ENCODE measurements around the gene TRHDE. TPM values are rescaled to one million over a fixed set of nuclear protein-coding genes. Genes with fewer than 3 reads are reported as not detected.

The TRHDE gene
- total RNA-seq, 6 experiments from 2014 or later = 65.7 to 106 (median 93.3) TPM

GRCh38 chr12:72236071-72236705 lies 36.0 kb upstream of the TRHDE start:
- peaks cover 73% of the 10 kb centered on the region for H3K4me1 Mint-ChIP-seq (ENCODE audit: low read depth)
- H3K36me3 Mint-ChIP-seq (ENCODE audit: low read depth) = peaks cover 18% of the 10 kb centered on the region
- peak overlapping the region; percentile 46; the same call in 1 of the 2 replicates for H3K4me3 Mint-ChIP-seq
- no peak overlapping the region for H3K27ac Mint-ChIP-seq
- no peaks in the 10 kb centered on the region for H3K27me3 Mint-ChIP-seq (ENCODE audit: insufficient read depth)
- H3K9me3 Mint-ChIP-seq = peaks cover 15% of the 10 kb centered on the region
- no peak for TF ChIP-seq CTCF (IDR thresholded peaks at IDR 0.05)
- DNase-seq = peak; percentile 59

GRCh38 chr12:72241552-72241951 lies 30.6 kb upstream of the TRHDE start:
- no peak overlapping the region for H3K27ac Mint-ChIP-seq
- H3K9me3 Mint-ChIP-seq = peaks cover 15% of the 10 kb centered on the region
- no peak for DNase-seq
- no peaks in the 10 kb centered on the region for H3K27me3 Mint-ChIP-seq (ENCODE audit: insufficient read depth)
- H3K4me1 Mint-ChIP-seq (ENCODE audit: low read depth) = peaks cover 28% of the 10 kb centered on the region
- H3K36me3 Mint-ChIP-seq (ENCODE audit: low read depth) = peaks cover 38% of the 10 kb centered on the region
- no peak overlapping the region for H3K4me3 Mint-ChIP-seq
- TF ChIP-seq CTCF (IDR thresholded peaks at IDR 0.05) = no peak

GRCh38 chr12:72242946-72243345 lies 29.2 kb upstream of the TRHDE start:
- no peak for TF ChIP-seq CTCF (IDR thresholded peaks at IDR 0.05)
- Mint-ChIP-seq H3K9me3 (peaks cover 11% of the 10 kb centered on the region), H3K27me3 (ENCODE audit: insufficient read depth) (no peaks in the 10 kb centered on the region), H3K27ac (no peak overlapping the region), H3K36me3 (ENCODE audit: low read depth) (peaks cover 39% of the 10 kb centered on the region), H3K4me3 (no peak overlapping the region), H3K4me1 (ENCODE audit: low read depth) (peaks cover 26% of the 10 kb centered on the region)
- DNase-seq = no peak

GRCh38 chr12:72246370-72246769 lies 25.8 kb upstream of the TRHDE start:
- Mint-ChIP-seq H3K36me3 (ENCODE audit: low read depth) (peaks cover 55% of the 10 kb centered on the region), H3K4me1 (ENCODE audit: low read depth) (peaks cover 17% of the 10 kb centered on the region), H3K27me3 (ENCODE audit: insufficient read depth) (no peaks in the 10 kb centered on the region), H3K9me3 (peaks cover 14% of the 10 kb centered on the region), H3K27ac (no peak overlapping the region; the same call in 1 of the 2 replicates), H3K4me3 (no peak overlapping the region; the same call in 1 of the 2 replicates)
- DNase-seq = no peak
- no peak for TF ChIP-seq CTCF (IDR thresholded peaks at IDR 0.05)

GRCh38 chr12:72250346-72250745 lies 21.8 kb upstream of the TRHDE start:
- Mint-ChIP-seq H3K27me3 (ENCODE audit: insufficient read depth) (no peaks in the 10 kb centered on the region), H3K4me3 (no peak overlapping the region), H3K36me3 (ENCODE audit: low read depth) (peaks cover 81% of the 10 kb centered on the region), H3K9me3 (peaks cover 28% of the 10 kb centered on the region), H3K4me1 (ENCODE audit: low read depth) (peaks cover 26% of the 10 kb centered on the region), H3K27ac (no peak overlapping the region)
- no peak for TF ChIP-seq CTCF (IDR thresholded peaks at IDR 0.05)
- no peak for DNase-seq
